ENCODE data around the gene MCM10. TPM values are rescaled to one million over a fixed set of nuclear protein-coding genes. Genes with fewer than 3 reads are reported as not detected.

Gene MCM10
- total and polyA plus RNA-seq, 2 of the 4 experiments (the other 2 are of a cell fraction) = 5.4 to 11.8 TPM

DNA sequence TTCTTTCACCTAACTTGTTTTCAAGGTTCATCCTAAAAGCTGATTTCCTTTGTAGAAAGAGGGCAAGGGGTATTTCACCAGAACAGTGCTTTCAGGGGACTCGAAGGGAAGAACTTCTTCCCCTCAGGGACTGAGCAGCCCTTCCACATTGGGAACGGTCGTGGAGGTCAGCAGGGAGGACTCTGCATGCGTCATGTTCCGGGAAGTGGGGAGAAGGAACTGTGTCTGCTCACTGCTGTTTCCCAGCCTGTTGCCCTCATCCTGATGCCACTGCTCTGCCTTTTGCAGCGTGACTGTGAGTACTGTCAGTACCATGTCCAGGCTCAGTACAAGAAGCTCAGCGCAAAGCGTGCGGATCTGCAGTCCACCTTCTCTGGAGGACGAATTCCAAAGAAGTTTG, 27.2 kb downstream of the MCM10 start:
- Histone ChIP-seq H2BK20ac (ENCODE audit: low read depth, low read length) (no peak overlapping the region), H4K8ac (ENCODE audit: low read depth in 2 of 2, low read length in 2 of 2) (no peak overlapping the region), H3K14ac (replicated peaks; ENCODE audit: low read depth, low read length) (no peak overlapping the region), H4K91ac (ENCODE audit: insufficient read depth, low read depth, low read length) (no peak overlapping the region), H4K20me1 (ENCODE audit: insufficient read depth, low read length) (no peaks in the 10 kb centered on the region), H2BK15ac (ENCODE audit: low read depth, low read length) (no peak overlapping the region), H2AFZ (replicated peaks; ENCODE audit: low read length, poor library complexity) (no peak overlapping the region), H3K36me3 (ENCODE audit: control insufficient read depth, insufficient read depth, low read length) (peaks cover 6% of the 10 kb centered on the region), H3K9ac (ENCODE audit: low read depth, low read length) (no peak overlapping the region), H4K5ac (ENCODE audit: low read depth, low read length) (no peak overlapping the region), H2BK120ac (ENCODE audit: low read depth, low read length) (no peak overlapping the region), H3K27me3 (ENCODE audit: control insufficient read depth, insufficient read depth, low read length) (no peaks in the 10 kb centered on the region), H3K56ac (ENCODE audit: extremely low read depth, insufficient read depth, low read length) (no peak overlapping the region), H3K9me1 (ENCODE audit: insufficient read depth, low read length) (no peaks in the 10 kb centered on the region), H2AK9ac (replicated peaks; ENCODE audit: low read depth, low read length, poor library complexity) (no peak overlapping the region), H2BK5ac (ENCODE audit: low read depth, low read length, poor library complexity, severe bottlenecking) (no peak overlapping the region), H3K4ac (ENCODE audit: low read depth, low read length) (no peak overlapping the region), H3K18ac (ENCODE audit: low read depth, low read length) (no peak overlapping the region), H3K23ac (ENCODE audit: low read depth, low read length) (no peak overlapping the region), H3K79me1 (ENCODE audit: low read depth in 1 of 2, low read length in 2 of 2) (no peaks in the 10 kb centered on the region), H3K4me1 (ENCODE audit: control insufficient read depth, insufficient read depth, low read length) (no peaks in the 10 kb centered on the region; the same call in 1 of the 2 replicates), H3K27ac (ENCODE audit: insufficient read depth, low read length) (no peak overlapping the region), H3K4me2 (ENCODE audit: low read depth, low read length) (no peak overlapping the region), H3K9me3 (ENCODE audit: control insufficient read depth, insufficient read depth, low read length) (no peaks in the 10 kb centered on the region), H2AK5ac (ENCODE audit: low read depth, low read length) (no peak overlapping the region), H3K4me3 (ENCODE audit: insufficient read depth, low read depth, low read length) (no peak overlapping the region)
- TF ChIP-seq BHLHE40 (IDR thresholded peaks at IDR 0.05; ENCODE audit: low read depth, low read length) (no peak), POLR2A (IDR thresholded peaks at IDR 0.05; ENCODE audit: low read depth, low read length) (no peak), MAFK (IDR thresholded peaks at IDR 0.05; ENCODE audit: low read depth, low read length) (no peak), MXI1 (IDR thresholded peaks at IDR 0.05; ENCODE audit: borderline replicate concordance, low read depth, low read length) (no peak), RCOR1 (IDR thresholded peaks at IDR 0.05; ENCODE audit: insufficient replicate concordance, low read length) (no peak), RFX5 (IDR thresholded peaks at IDR 0.05; ENCODE audit: low read depth, low read length) (no peak), CHD1 (IDR thresholded peaks at IDR 0.05; ENCODE audit: low read depth, low read length) (no peak), CEBPB (IDR thresholded peaks at IDR 0.05; ENCODE audit: low read depth, low read length) (no peak), MAZ (IDR thresholded peaks at IDR 0.05; ENCODE audit: borderline replicate concordance, low read depth, low read length) (no peak), NFE2L2 (IDR thresholded peaks at IDR 0.05; ENCODE audit: low read depth, low read length) (no peak), FOS (IDR thresholded peaks at IDR 0.05; ENCODE audit: low read depth, low read length) (no peak), RAD21 (IDR thresholded peaks at IDR 0.05; ENCODE audit: low read length) (no peak), SMC3 (IDR thresholded peaks at IDR 0.05; ENCODE audit: low read depth, low read length) (no peak), CTCF (conservative IDR thresholded peaks at IDR 0.05; ENCODE audit: low read depth, low read length) (no peak), USF2 (IDR thresholded peaks at IDR 0.05; ENCODE audit: low read depth, low read length) (no peak)
- TF ChIP-seq, protein P1, sequence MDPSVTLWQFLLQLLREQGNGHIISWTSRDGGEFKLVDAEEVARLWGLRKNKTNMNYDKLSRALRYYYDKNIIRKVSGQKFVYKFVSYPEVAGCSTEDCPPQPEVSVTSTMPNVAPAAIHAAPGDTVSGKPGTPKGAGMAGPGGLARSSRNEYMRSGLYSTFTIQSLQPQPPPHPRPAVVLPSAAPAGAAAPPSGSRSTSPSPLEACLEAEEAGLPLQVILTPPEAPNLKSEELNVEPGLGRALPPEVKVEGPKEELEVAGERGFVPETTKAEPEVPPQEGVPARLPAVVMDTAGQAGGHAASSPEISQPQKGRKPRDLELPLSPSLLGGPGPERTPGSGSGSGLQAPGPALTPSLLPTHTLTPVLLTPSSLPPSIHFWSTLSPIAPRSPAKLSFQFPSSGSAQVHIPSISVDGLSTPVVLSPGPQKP (IDR thresholded peaks at IDR 0.05; ENCODE audit: borderline replicate concordance, low read depth, low read length) = no peak
- no peak for DNase-seq
- WGBS, 2 experiments (ENCODE audit: extremely low coverage in 2 of 2, insufficient read length in 1 of 2) = 84% methylated on average over 9 of the region's 10 CpGs; no CpG with 5 or more reads in 1 of the 2 experiments
- intact Hi-C loops (cut with micrococcal nuclease) (no loop called here), dilution Hi-C loops (cut with HindIII; ENCODE audit: low sequenced_read_pairs, unreplicated experiment) (no loop called here), in situ Hi-C loops (cut with MboI; ENCODE audit: low sequenced_read_pairs) (no loop called here)
- ATAC-seq (ENCODE audit: low read depth) = no peak
- no TSS peak for BruUV-seq (replicated peaks)
- POLR2A ChIA-PET (ENCODE audit: unreplicated experiment) = no interaction called here
- CTCF ChIA-PET = interaction anchor here (0.7 kb wide), 1 partner anchor 14 kb away, joined by 3 read pairs; no protein-coding TSS in a partner anchor

Data from IMR-90 (cell line).